Nephron progenitor cell (in vitro differentiated cells): Measurements from ENCODE around the gene AP5S1.

Source experiments
- DNase-seq: peaks from one replicate; pipeline ENCODE4 v3.0.0; 2021
- H3K27ac Mint-ChIP-seq: 2 replicates; pipeline ENCODE4 v1.8.0; 2021; ENCODE audit warnings: mild to moderate bottlenecking, moderate library complexity, mixed read lengths
- H3K27me3 Mint-ChIP-seq: 2 replicates; pipeline ENCODE4 v1.8.0; 2021; ENCODE audit warnings: mild to moderate bottlenecking, low read depth, mixed read lengths; ENCODE audit not compliant: poor library complexity
- H3K36me3 Mint-ChIP-seq: 2 replicates; pipeline ENCODE4 v1.8.0; 2021; ENCODE audit warnings: low read depth, mixed read lengths
- H3K4me1 Mint-ChIP-seq: 2 replicates; pipeline ENCODE4 v1.8.0; 2021; ENCODE audit warnings: mixed read lengths
- H3K4me3 Mint-ChIP-seq: 2 replicates; pipeline ENCODE4 v1.8.0; 2021; ENCODE audit warnings: mild to moderate bottlenecking, moderate library complexity, mixed read lengths
- H3K9me3 Mint-ChIP-seq: 2 replicates; pipeline ENCODE4 v1.8.0; 2021; ENCODE audit warnings: mild to moderate bottlenecking, moderate library complexity, mixed read lengths
- CTCF ChIP-seq: fragments of 200-600 bp; sonication (generic); IDR thresholded peaks from 2 replicates; pipeline ENCODE4 v1.5.0; 2021; ENCODE audit warnings: antibody characterized with exemption

The AP5S1 gene

GRCh38 chr20:3854462-3854871 lies 34.1 kb downstream of the AP5S1 start:
- no peak for TF ChIP-seq CTCF
- no peak overlapping the region for H3K4me3 Mint-ChIP-seq
- peaks cover 56% of the 10 kb centered on the region for H3K36me3 Mint-ChIP-seq
- H3K27me3 Mint-ChIP-seq: no peaks in the 10 kb centered on the region
- no peak overlapping the region for H3K27ac Mint-ChIP-seq
- DNase-seq: no peak
- H3K9me3 Mint-ChIP-seq: no peaks in the 10 kb centered on the region
- H3K4me1 Mint-ChIP-seq: no peaks in the 10 kb centered on the region

- no peaks in the 10 kb centered on the region for H3K4me1 Mint-ChIP-seq
- H3K27ac Mint-ChIP-seq: no peak overlapping the region
- no peak for DNase-seq
- peaks cover 67% of the 10 kb centered on the region for H3K36me3 Mint-ChIP-seq
- no peak overlapping the region for H3K4me3 Mint-ChIP-seq
- no peaks in the 10 kb centered on the region for H3K27me3 Mint-ChIP-seq
- peaks cover 9% of the 10 kb centered on the region for H3K9me3 Mint-ChIP-seq
- no peak for TF ChIP-seq CTCF
Observed at GRCh38 chr20:3857405-3857804, 37.1 kb downstream of the AP5S1 start.

- peaks cover 79% of the 10 kb centered on the region for H3K36me3 Mint-ChIP-seq
Observed at GRCh38 chr20:3858689-3859088, 38.3 kb downstream of the AP5S1 start.

GRCh38 chr20:3861191-3861590 lies 40.8 kb downstream of the AP5S1 start:
- H3K27ac Mint-ChIP-seq: no peak overlapping the region

More at GRCh38 chr20:3858689-3859088, 38.3 kb downstream of the AP5S1 start:
- DNase-seq: no peak
- Mint-ChIP-seq H3K4me3 (no peak overlapping the region), H3K27ac (no peak overlapping the region), H3K27me3 (no peaks in the 10 kb centered on the region), H3K9me3 (peaks cover 12% of the 10 kb centered on the region), H3K4me1 (no peaks in the 10 kb centered on the region)
- no peak for TF ChIP-seq CTCF

GRCh38 chr20:3862333-3862732 lies 42.0 kb downstream of the AP5S1 start:
- H3K4me1 Mint-ChIP-seq: no peaks in the 10 kb centered on the region
- no peak overlapping the region for H3K4me3 Mint-ChIP-seq
- peaks cover 12% of the 10 kb centered on the region for H3K9me3 Mint-ChIP-seq
- no peak for TF ChIP-seq CTCF
- peaks cover 56% of the 10 kb centered on the region for H3K36me3 Mint-ChIP-seq
- no peak overlapping the region for H3K27ac Mint-ChIP-seq
- no peak for DNase-seq
- no peaks in the 10 kb centered on the region for H3K27me3 Mint-ChIP-seq

More at GRCh38 chr20:3861191-3861590, 40.8 kb downstream of the AP5S1 start:
- Mint-ChIP-seq H3K4me3 (peak overlapping the region; percentile 25), H3K9me3 (peaks cover 12% of the 10 kb centered on the region), H3K36me3 (peaks cover 62% of the 10 kb centered on the region), H3K4me1 (no peaks in the 10 kb centered on the region), H3K27me3 (no peaks in the 10 kb centered on the region)
- TF ChIP-seq CTCF: no peak
- DNase-seq: no peak

GRCh38 chr20:3863317-3863716 lies 43.0 kb downstream of the AP5S1 start:
- Mint-ChIP-seq H3K36me3 (peaks cover 48% of the 10 kb centered on the region), H3K27me3 (no peaks in the 10 kb centered on the region), H3K4me3 (no peak overlapping the region), H3K4me1 (no peaks in the 10 kb centered on the region), H3K27ac (peak overlapping the region; percentile 89), H3K9me3 (peaks cover 12% of the 10 kb centered on the region)
- TF ChIP-seq CTCF: no peak
- DNase-seq: no peak
